ENCODE results near the gene KAT5.
"Not testable (repeated sequence)": the region's sequence is repeated elsewhere in the genome, so short reads cannot be mapped to it uniquely, and the experiment has no call there.

- TF ChIP-seq POLR2AphosphoS5 (IDR thresholded peaks at IDR 0.05; ENCODE audit: insufficient read depth, low read depth, low read length); POLR2A (IDR thresholded peaks at IDR 0.05; ENCODE audit: low read depth, low read length); CTCF (IDR thresholded peaks at IDR 0.05; ENCODE audit: extremely low read depth in 1 of 2, insufficient read depth in 1 of 2, low read depth in 1 of 2, low read length in 2 of 2); EZH2 (IDR thresholded peaks at IDR 0.05; ENCODE audit: borderline replicate concordance, low read depth, low read length, severe bottlenecking); MAX (IDR thresholded peaks at IDR 0.05; ENCODE audit: insufficient read depth, insufficient read length); FOS (IDR thresholded peaks at IDR 0.05; ENCODE audit: borderline replicate concordance, insufficient read depth, low read length); MYC (IDR thresholded peaks at IDR 0.05; ENCODE audit: low read depth, low read length); GATA2 (IDR thresholded peaks at IDR 0.05; ENCODE audit: insufficient read depth, insufficient read length, low read depth, low read length); JUN (IDR thresholded peaks at IDR 0.05; ENCODE audit: borderline replicate concordance, insufficient read depth, insufficient read length, low read depth): not testable (repeated sequence)
Observed at GRCh38 chr11:65762169-65762568, 50.1 kb downstream of the KAT5 start.

Measured in endothelial cell of umbilical vein (primary cell).